Keratinocyte (primary cell): ENCODE data around the gene PECR. TPM values are rescaled to one million over a fixed set of nuclear protein-coding genes. Genes with fewer than 3 reads are reported as not detected.
A peak's percentile ranks its signal among the peaks of the same experiment; 100 is the strongest.
"Not testable (repeated sequence)": the region's sequence is repeated elsewhere in the genome, so short reads cannot be mapped to it uniquely, and the experiment has no call there.

Source experiments
- DNase-seq: peaks from one replicate; pipeline ENCODE4 v3.0.0-alpha.2; 2011; ENCODE audit warnings: low read depth, missing footprints, low spot score
- FAIRE-seq: peaks from 2 replicates; lab custom pipeline; 2011; peaks lifted over from hg19 to GRCh38; lab: Jason Lieb, UNC
- H2AFZ ChIP-seq: 2 replicates; pipeline ENCODE4 v1.6.0; 2012; ENCODE audit warnings: low read length, control low read depth, inconsistent platforms; ENCODE audit not compliant: control insufficient read depth
- H3K27ac ChIP-seq: 2 replicates; pipeline ENCODE4 v1.5.1; 2011; ENCODE audit warnings: low read length; ENCODE audit not compliant: control insufficient read depth, insufficient read depth
- H3K27me3 ChIP-seq: 3 replicates; pipeline ENCODE4 v1.6.0; 2011; ENCODE audit warnings: low read length; ENCODE audit not compliant: control insufficient read depth, insufficient read depth; ENCODE audit errors: extremely low read depth
- H3K36me3 ChIP-seq, 2 experiments: 2 replicates in 1 of 2; 3 replicates in 1 of 2; pipeline ENCODE4 v1.5.1; 2011; ENCODE audit warnings: low read length in 2 of 2, mild to moderate bottlenecking in 1 of 2; ENCODE audit not compliant: control insufficient read depth in 2 of 2, insufficient read depth in 2 of 2; ENCODE audit errors: extremely low read depth in 1 of 2
- H3K4me1 ChIP-seq: 3 replicates; pipeline ENCODE4 v1.5.1; 2011; ENCODE audit warnings: low read length; ENCODE audit not compliant: control insufficient read depth, insufficient read depth; ENCODE audit errors: extremely low read depth
- H3K4me2 ChIP-seq: 3 replicates; pipeline ENCODE4 v1.6.0; 2011; ENCODE audit warnings: low read depth, low read length; ENCODE audit not compliant: control insufficient read depth, insufficient read depth; ENCODE audit errors: extremely low read depth
- H3K4me3 ChIP-seq, 3 experiments: fragments of 200-600 bp in 1 of 3; sonication (generic) in 1 of 3; 2 replicates in 2 of 3; 3 replicates in 1 of 3; pipeline ENCODE4 v1.5.1; 2011 to 2016; ENCODE audit warnings: low read length in 3 of 3, mild to moderate bottlenecking in 3 of 3, control low read depth in 2 of 3, inconsistent platforms in 1 of 3, low read depth in 1 of 3, mixed read lengths in 1 of 3, mixed run types in 1 of 3, moderate library complexity in 1 of 3; ENCODE audit not compliant: control insufficient read depth in 2 of 3, insufficient read depth in 2 of 3; ENCODE audit errors: extremely low read depth in 1 of 3
- H3K79me2 ChIP-seq: 2 replicates; pipeline ENCODE4 v1.6.0; 2012; ENCODE audit warnings: low read length; ENCODE audit not compliant: control insufficient read depth, insufficient read depth
- H3K9ac ChIP-seq: 3 replicates; pipeline ENCODE4 v1.6.0; 2011; ENCODE audit warnings: low read length; ENCODE audit not compliant: control insufficient read depth, insufficient read depth; ENCODE audit errors: extremely low read depth
- H3K9me1 ChIP-seq: 3 replicates; pipeline ENCODE4 v1.6.0; 2011; ENCODE audit warnings: low read length; ENCODE audit not compliant: control insufficient read depth, insufficient read depth; ENCODE audit errors: extremely low read depth
- H3K9me3 ChIP-seq: 2 replicates; pipeline ENCODE4 v1.5.1; 2012; ENCODE audit warnings: low read depth, low read length; ENCODE audit not compliant: control insufficient read depth
- H4K20me1 ChIP-seq: 3 replicates; pipeline ENCODE4 v1.6.0; 2011; ENCODE audit warnings: low read length; ENCODE audit not compliant: control insufficient read depth, insufficient read depth; ENCODE audit errors: extremely low read depth
- EZH2 ChIP-seq: IDR thresholded peaks from one replicate; pipeline ENCODE4 v1.6.1; 2012; ENCODE audit warnings: inconsistent platforms, mild to moderate bottlenecking, low read length, moderate library complexity
- dilution Hi-C: fragments of 300-500 bp; cut with MboI; formaldehyde crosslinking; loops from one replicate; pipeline ENCODE4 v1.7.0; 2020; ENCODE audit warnings: low sequenced_read_pairs; ENCODE audit not compliant: extremely low pct_ligation_motif_present
- polyA plus RNA-seq, 5 experiments: library from polyadenylated mRNA; depleted of rRNA in 3 of 5; stranded (reverse) in 3 of 5; stranded (forward) in 1 of 5; unstranded in 1 of 5; fragments of >200 nt; gene quantifications; 1 replicate in 1 of 5; 2 replicates in 3 of 5; 3 replicates in 1 of 5; pipeline versions ENCODE4 v1.2.1 to v1.2.3, GENCODE V29; 2011 to 2012; ENCODE audit warnings: missing spikeins in 2 of 5, low read depth in 1 of 5, low replicate concordance in 1 of 5
- TF ChIP-seq, protein P1 (sequence below), 3 experiments: IDR thresholded peaks in 1 of 3; conservative IDR thresholded peaks in 1 of 3; optimal IDR thresholded peaks in 1 of 3; 2 replicates in 2 of 3; 3 replicates in 1 of 3; pipeline versions ENCODE3 to v1.5.1; 2011; ENCODE audit warnings: low read length in 3 of 3, mild to moderate bottlenecking in 3 of 3, moderate library complexity in 2 of 3, control low read depth in 1 of 3, inconsistent platforms in 1 of 3; ENCODE audit not compliant: insufficient read depth in 2 of 3; ENCODE audit errors: extremely low read depth in 1 of 3

Gene PECR
- polyA plus RNA-seq, 1 donor (not counting 4 experiments of a cell fraction or from before 2014, with no cell fraction given), result 12.0 TPM

GRCh38 chr2:216081012-216081411 is 597 bp downstream of the PECR start:
- H4K20me1 ChIP-seq, result no peaks in the 10 kb centered on the region
- DNase-seq (no peak), FAIRE-seq (no peak)
- H3K9ac ChIP-seq, result peak overlapping the region; percentile 67
- H3K36me3 ChIP-seq, result no peaks in the 10 kb centered on the region
- dilution Hi-C loops, result no loop called here
- TF ChIP-seq EZH2, result no peak
- TF ChIP-seq, protein P1, sequence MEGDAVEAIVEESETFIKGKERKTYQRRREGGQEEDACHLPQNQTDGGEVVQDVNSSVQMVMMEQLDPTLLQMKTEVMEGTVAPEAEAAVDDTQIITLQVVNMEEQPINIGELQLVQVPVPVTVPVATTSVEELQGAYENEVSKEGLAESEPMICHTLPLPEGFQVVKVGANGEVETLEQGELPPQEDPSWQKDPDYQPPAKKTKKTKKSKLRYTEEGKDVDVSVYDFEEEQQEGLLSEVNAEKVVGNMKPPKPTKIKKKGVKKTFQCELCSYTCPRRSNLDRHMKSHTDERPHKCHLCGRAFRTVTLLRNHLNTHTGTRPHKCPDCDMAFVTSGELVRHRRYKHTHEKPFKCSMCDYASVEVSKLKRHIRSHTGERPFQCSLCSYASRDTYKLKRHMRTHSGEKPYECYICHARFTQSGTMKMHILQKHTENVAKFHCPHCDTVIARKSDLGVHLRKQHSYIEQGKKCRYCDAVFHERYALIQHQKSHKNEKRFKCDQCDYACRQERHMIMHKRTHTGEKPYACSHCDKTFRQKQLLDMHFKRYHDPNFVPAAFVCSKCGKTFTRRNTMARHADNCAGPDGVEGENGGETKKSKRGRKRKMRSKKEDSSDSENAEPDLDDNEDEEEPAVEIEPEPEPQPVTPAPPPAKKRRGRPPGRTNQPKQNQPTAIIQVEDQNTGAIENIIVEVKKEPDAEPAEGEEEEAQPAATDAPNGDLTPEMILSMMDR (optimal IDR thresholded peaks at IDR 0.05 in 1 of 3, IDR thresholded peaks at IDR 0.05 in 1 of 3, conservative IDR thresholded peaks at IDR 0.05 in 1 of 3; ENCODE audit: extremely low read depth in 1 of 3, insufficient read depth in 2 of 3, low read length in 3 of 3), result no peak
- no peaks in the 10 kb centered on the region for H3K79me2 ChIP-seq
- H2AFZ ChIP-seq, result peak overlapping the region; percentile 97
- no peaks in the 10 kb centered on the region for H3K9me1 ChIP-seq
- no peaks in the 10 kb centered on the region for H3K9me3 ChIP-seq
- peak overlapping the region; percentile 58 to 82 (median 82) for H3K4me3 ChIP-seq
- H3K27ac ChIP-seq, result no peak overlapping the region
- H3K4me1 ChIP-seq, result no peaks in the 10 kb centered on the region
- H3K4me2 ChIP-seq, result peak overlapping the region; percentile 96
- H3K27me3 ChIP-seq, result peaks cover 4% of the 10 kb centered on the region

GRCh38 chr2:216080048-216080447 is 1.6 kb downstream of the PECR start:
- H3K4me2 ChIP-seq, result not testable (repeated sequence)

GRCh38 chr2:216078776-216079175 is 2.8 kb downstream of the PECR start:
- no peak for FAIRE-seq

More at GRCh38 chr2:216080048-216080447, 1.6 kb downstream of the PECR start:
- DNase-seq, H3K9me1 ChIP-seq, dilution Hi-C loops, H3K79me2 ChIP-seq, H3K36me3 ChIP-seq, H3K9me3 ChIP-seq, H3K27ac ChIP-seq, H3K27me3 ChIP-seq, H3K4me1 ChIP-seq, H2AFZ ChIP-seq, H4K20me1 ChIP-seq, H3K9ac ChIP-seq, FAIRE-seq, H3K4me3 ChIP-seq: not testable (repeated sequence)

More at GRCh38 chr2:216078776-216079175, 2.8 kb downstream of the PECR start:
- Histone ChIP-seq H3K9me1 (no peaks in the 10 kb centered on the region), H2AFZ (no peak overlapping the region), H3K36me3 (no peaks in the 10 kb centered on the region), H3K9ac (no peak overlapping the region), H4K20me1 (no peaks in the 10 kb centered on the region), H3K79me2 (no peaks in the 10 kb centered on the region), H3K4me3 (no peak overlapping the region), H3K27me3 (peaks cover 4% of the 10 kb centered on the region), H3K9me3 (no peaks in the 10 kb centered on the region), H3K27ac (no peak overlapping the region), H3K4me2 (no peak overlapping the region), H3K4me1 (no peaks in the 10 kb centered on the region)
- dilution Hi-C loops, result no loop called here
- no peak for DNase-seq
- no peak for TF ChIP-seq EZH2
- TF ChIP-seq, protein P1 (optimal IDR thresholded peaks at IDR 0.05 in 1 of 3, IDR thresholded peaks at IDR 0.05 in 1 of 3, conservative IDR thresholded peaks at IDR 0.05 in 1 of 3; ENCODE audit: extremely low read depth in 1 of 3, insufficient read depth in 2 of 3, low read length in 3 of 3), result no peak
